GM18907 (cell line): ENCODE measurements around the gene NSG2.
"Not testable (repeated sequence)": the region's sequence is repeated elsewhere in the genome, so short reads cannot be mapped to it uniquely, and the experiment has no call there.

Experiments used
- ATAC-seq: cut with Tn5 transposase; IDR thresholded peaks from one replicate; pipeline ENCODE4 v1.9.1; 2021; ENCODE audit warnings: mild to moderate bottlenecking, moderate library complexity; ENCODE audit not compliant: unreplicated experiment

The NSG2 gene

GRCh38 chr5:174098694-174099093, 53.2 kb downstream of the NSG2 start:
- ATAC-seq, result no peak

DNA sequence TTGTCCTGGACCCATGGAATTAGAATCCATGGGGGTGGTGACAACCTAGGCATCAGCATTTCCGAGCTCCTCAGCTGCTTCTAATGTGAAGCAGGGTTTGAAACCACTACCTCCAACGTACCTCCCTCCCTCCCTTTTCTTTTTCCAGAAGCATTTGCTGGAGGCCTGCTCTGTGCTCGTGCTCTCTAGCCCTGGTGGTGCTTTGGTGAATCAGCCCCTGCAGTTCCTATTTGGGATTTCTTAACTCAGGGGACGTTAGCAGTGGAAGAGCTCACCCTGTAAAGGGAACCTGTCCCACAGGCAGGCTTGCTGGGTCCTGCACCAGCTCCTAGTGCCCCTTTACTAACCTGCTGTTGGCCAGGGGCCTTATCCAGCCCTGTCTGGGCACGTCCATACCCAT, 55.0 kb downstream of the NSG2 start:
- ATAC-seq, result no peak

- no peak for ATAC-seq
Observed at GRCh38 chr5:174101195-174101730, 55.8 kb downstream of the NSG2 start.

- not testable (repeated sequence) for ATAC-seq
Observed at GRCh38 chr5:174102574-174102973, 57.1 kb downstream of the NSG2 start.

DNA sequence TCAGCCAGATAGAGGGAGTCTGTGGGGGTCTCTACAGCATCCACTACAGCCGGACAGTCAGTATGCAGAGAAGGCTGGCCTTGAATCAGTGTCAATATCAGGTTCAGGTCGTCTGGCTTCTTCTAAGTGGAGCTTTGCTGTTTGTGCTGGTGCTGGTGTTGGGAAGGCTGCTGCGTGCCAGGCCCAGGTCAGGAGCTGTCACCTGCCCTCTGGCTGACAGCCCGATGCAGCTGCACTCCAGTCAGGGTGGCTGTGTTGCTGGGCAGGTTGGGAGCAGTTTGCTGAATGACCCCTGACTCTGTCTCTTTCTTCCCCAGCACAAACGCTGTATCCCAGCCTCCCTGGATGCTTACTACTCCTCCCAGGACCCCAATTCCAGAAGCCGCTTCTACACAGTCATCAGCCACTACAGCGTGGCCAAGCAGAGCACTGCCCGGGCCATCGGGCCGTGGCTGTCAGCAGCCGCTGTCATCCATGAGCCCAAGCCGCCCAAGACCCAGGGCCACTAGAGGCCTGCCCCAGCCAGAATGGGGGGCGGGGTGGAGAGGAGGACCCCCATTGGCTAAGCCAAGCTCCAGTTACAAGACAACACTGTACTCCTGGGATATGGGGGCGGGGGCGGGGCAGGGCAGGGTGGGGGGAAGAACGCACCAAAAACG, 61.6 kb downstream of the NSG2 start:
- no peak for ATAC-seq

GRCh38 chr5:174108745-174109144, 63.2 kb downstream of the NSG2 start:
- no peak for ATAC-seq

DNA sequence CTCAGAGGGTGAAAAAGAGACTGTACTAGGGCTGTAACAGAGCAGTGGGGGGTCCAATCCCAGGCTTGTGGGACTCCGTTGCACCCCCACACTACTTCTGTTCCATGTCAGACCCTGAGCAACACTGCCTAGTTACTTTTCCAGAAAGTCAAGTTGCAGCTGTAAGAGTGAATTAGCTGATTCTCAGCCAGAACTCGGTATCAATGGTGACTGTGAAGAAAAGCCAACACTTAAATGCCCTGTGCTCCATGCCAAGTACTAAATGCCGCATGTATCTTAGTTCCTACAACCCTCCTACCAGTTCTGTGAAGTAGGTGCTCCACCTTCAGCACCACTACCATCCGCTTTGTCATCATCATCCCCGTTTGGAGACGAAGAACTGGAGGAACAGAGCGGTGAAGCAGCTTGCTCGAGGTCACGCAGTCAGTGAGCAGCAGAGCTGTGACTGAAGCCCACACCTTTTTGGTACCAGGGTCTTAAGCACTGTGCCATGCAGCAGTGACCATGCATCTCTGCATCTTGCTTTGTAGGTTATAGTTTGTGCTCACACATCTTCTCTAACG, 64.3 kb downstream of the NSG2 start:
- ATAC-seq, result no peak

DNA sequence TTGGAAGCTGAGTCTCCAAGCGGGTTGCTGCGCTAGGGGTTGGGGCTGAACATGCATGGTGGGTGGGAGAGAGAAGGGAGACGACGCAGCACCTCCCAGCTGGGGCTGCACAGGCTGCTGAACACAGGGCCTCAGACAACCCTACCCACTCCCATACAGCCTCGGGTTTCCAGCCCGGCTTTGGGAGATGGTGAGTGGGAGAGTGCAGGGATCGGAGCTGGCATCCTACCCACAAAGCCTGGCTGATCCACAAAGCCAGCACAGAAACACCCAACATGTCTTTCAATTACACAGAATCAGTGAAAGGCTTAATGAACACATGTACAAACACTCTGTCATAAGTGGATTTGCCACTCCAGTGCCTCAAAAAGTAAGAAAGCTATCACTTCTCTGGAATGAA, 64.8 kb downstream of the NSG2 start:
- no peak for ATAC-seq

DNA sequence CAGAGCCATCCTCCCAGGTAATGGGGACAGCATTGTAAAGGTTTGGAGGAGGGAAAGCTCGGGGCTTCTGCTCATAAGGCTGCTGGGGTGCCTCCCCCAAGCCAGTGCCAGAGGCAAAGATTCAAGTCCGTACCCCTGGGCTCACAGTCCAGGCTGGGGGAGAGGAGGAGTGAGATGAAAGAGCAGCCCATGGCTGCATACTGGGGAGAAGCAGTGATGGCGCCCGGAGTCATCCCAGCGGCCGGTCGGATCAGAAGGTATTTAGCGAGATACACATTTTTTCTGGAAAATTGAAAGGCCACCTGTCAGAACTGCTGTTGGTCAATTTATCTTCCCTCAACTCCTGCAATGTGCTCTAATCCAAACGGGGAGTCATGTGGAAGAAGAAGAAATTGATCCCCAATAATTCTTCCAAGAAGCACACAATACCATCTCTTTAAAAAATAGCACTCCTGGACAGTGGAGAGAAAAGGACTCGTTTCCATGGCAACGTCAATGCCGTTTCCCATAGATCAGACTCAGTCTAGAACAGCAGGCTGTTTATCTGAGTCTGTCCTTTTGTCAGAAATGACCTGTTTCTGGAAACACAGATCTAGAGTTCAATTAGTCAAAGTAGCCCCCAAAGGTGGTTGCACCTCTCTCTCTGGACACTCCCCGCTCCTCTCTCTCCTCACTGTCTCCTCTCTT, 65.9 kb downstream of the NSG2 start:
- no peak for ATAC-seq

GRCh38 chr5:174115226-174115625, 69.7 kb downstream of the NSG2 start:
- no peak for ATAC-seq

DNA sequence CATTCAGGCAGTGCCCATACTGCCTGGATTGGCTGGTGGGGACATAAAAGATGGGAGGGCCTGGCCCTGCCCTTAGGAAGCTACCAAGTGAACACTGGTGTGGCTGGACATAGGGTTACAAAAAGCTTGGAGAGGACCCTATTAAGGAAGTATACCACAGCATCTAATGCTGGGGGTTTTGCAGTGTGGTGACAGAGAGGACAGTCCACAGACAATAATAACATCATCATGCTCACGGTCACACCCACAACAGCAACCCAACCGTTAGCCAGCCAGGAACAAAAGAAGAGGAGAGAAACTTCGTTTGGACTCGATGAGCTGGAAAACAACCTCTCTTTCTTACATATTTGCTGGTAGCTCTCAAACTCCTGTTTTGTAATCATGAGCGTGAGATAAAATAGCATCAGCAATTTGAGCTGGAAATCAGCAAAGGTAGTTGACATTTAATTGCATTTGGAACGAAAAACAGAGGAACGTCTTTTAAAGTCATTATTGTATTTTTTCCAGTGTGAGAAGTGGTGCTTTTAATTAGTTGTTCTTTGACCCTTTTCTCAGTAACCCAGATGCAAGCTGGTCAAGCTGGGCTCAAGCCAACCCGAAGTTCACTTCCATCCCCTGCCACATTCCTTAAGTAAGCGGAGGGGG, 73.4 kb downstream of the NSG2 start:
- ATAC-seq, result no peak

DNA sequence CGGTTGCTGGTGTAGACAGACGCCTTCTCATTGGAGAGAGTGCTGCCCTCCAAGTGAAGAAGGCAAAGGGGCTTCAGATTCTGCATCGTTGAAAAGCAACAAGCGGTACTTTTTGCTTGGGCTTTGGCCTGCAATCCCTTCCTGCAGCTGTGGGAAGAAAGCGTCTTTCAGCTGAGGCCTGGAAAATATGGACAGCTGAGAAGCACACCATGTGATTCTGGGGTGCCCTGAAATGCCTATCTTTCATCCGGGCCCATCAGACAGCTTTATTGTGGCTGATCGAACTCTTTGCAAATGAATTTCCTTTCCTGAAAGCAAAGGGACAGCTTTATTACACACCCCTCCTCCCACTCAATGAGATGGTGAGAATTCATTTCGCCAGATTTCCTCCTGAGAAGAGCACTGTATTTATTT, 74.0 kb downstream of the NSG2 start:
- ATAC-seq, result no peak

GRCh38 chr5:174120401-174121005, 75.0 kb downstream of the NSG2 start:
- ATAC-seq, result no peak

DNA sequence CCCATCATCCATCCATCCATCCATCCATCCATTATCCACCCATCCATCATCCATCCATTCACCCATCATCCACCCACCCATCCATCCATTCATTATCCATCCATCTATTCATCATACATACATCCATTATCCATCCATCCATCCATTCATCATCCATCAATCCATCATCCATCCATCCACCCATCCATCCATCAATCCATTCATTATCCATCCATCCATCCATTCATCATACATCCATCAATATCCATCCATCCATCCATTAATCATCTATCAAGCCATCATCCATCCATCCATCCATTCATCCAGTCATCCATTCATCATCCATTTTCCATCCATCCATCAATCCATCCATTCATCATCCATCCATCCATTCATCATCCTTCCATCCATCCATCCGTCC, 89.0 kb downstream of the NSG2 start:
- no peak for ATAC-seq

DNA sequence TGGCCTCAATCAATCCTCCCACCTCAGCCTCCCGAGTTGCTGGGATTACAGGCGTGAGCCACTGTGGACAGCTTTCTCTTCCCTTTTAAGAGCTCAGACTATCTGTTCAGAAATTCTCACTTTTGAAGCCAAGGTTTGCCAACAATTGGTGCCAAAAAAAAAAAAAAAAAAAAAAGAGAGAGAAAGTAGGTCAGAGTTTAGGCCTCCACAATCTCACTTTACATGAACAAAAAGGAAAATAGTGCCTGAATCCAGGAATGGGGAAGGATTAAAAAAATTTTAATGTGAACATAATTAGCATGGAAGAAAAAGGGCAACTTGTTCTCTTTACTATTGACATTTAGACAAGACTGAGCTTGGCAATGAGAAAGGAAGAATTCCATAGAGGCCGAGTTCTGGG, 94.1 kb downstream of the NSG2 start:
- ATAC-seq, result no peak

GRCh38 chr5:174140452-174141020, 95.0 kb downstream of the NSG2 start:
- no peak for ATAC-seq

GRCh38 chr5:174141398-174141797, 95.9 kb downstream of the NSG2 start:
- no peak for ATAC-seq

- ATAC-seq, result no peak
Observed at GRCh38 chr5:174145091-174145490, 99.6 kb downstream of the NSG2 start.

GRCh38 chr5:174145821-174146220, 100.3 kb downstream of the NSG2 start:
- no peak for ATAC-seq

- no peak for ATAC-seq
Observed at GRCh38 chr5:174146556-174146955, 101.0 kb downstream of the NSG2 start.

DNA sequence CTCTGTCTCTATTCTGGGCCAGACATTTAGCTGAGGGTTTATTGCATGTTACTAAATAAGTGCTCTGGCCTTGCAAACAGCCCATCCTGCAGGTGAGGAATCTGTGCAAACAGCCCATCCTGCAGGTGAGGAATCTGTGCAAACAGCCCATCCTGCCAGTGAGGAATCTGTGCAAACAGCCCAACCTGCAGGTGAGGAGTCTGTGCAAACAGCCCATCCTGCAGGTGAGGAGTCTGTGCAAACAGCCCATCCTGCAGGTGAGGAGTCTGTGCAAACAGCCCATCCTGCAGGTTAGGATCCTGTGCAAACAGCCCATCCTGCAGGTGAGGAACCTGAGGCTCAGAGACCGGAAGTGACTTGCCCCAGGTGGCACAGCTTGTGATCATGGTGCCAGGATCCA, 101.5 kb downstream of the NSG2 start:
- ATAC-seq, result not testable (repeated sequence)
